Posterior cingulate gyrus (tissue), 11 donors: ENCODE results near the gene PBX1.

Experiments used
- DNase-seq, 10 donors: peaks; one replicate each; pipeline versions ENCODE4 v3.0.0 to v3.0.0-alpha.2; 2020 to 2021; ENCODE audit warnings: mixed read lengths in 3 of 10
- intact Hi-C: fragments of 100-400 bp; cut with DNase I; formaldehyde crosslinking; loops from one replicate; pipeline ENCODE4 v1.15.1; 2023

PBX1 gene

GRCh38 chr1:164769486-164770130, 210.6 kb downstream of the PBX1 start:
- intact Hi-C loops = no loop called here
- no peak for DNase-seq

GRCh38 chr1:164770131-164770529, 211.1 kb downstream of the PBX1 start:
- DNase-seq = no peak

GRCh38 chr1:164771041-164771618, 212.1 kb downstream of the PBX1 start:
- DNase-seq = no peak
- intact Hi-C loops = no loop called here

More at GRCh38 chr1:164770131-164770529, 211.1 kb downstream of the PBX1 start:
- intact Hi-C loops = no loop called here

- no peak for DNase-seq
- intact Hi-C loops = no loop called here
These were observed 212.8 kb downstream of the PBX1 start for GRCh38 chr1:164771619-164772361.

- no peak for DNase-seq
- intact Hi-C loops = no loop called here
These were observed 213.7 kb downstream of the PBX1 start for GRCh38 chr1:164772635-164773034.

GRCh38 chr1:164773102-164773501, 214.1 kb downstream of the PBX1 start:
- intact Hi-C loops = no loop called here
- DNase-seq = no peak

GRCh38 chr1:164774413-164774812, 215.4 kb downstream of the PBX1 start:
- intact Hi-C loops = no loop called here
- no peak for DNase-seq

GRCh38 chr1:164774819-164775654, 216.1 kb downstream of the PBX1 start:
- no peak for DNase-seq
- intact Hi-C loops = no loop called here

GRCh38 chr1:164777518-164777917, 218.5 kb downstream of the PBX1 start:
- DNase-seq = no peak
- intact Hi-C loops = no loop called here

- intact Hi-C loops = no loop called here
- no peak for DNase-seq
These were observed 220.4 kb downstream of the PBX1 start for GRCh38 chr1:164779376-164779775.

GRCh38 chr1:164780111-164780812, 221.3 kb downstream of the PBX1 start:
- intact Hi-C loops = loop anchor here (10.0 kb wide), 1 partner anchor 295 kb away; no protein-coding TSS in a partner anchor
- DNase-seq = peak in 1 of 10 donors; percentile 59

GRCh38 chr1:164780863-164781262, 221.9 kb downstream of the PBX1 start:
- DNase-seq = peak in 1 of 10 donors; percentile 48
- intact Hi-C loops = loop anchor here (10.0 kb wide), 1 partner anchor 294 kb away; no protein-coding TSS in a partner anchor

- intact Hi-C loops = loop anchor here (10.0 kb wide), 1 partner anchor 293 kb away; no protein-coding TSS in a partner anchor
- DNase-seq = no peak
These were observed 223.0 kb downstream of the PBX1 start for GRCh38 chr1:164781972-164782371.

- intact Hi-C loops = loop anchor here (10.0 kb wide), 1 partner anchor 291 kb away; no protein-coding TSS in a partner anchor
- peak in 2 of 10 donors; percentile 29 to 70 for DNase-seq
These were observed 225.0 kb downstream of the PBX1 start for GRCh38 chr1:164783778-164784555.

- no peak for DNase-seq
- intact Hi-C loops = loop anchor here (5.0 to 10.0 kb wide), 2 partner anchors 228 to 290 kb away; partner anchors contain the start of gene PBX1
These were observed 226.0 kb downstream of the PBX1 start for GRCh38 chr1:164784960-164785359.

GRCh38 chr1:164785841-164786534, 227.0 kb downstream of the PBX1 start:
- intact Hi-C loops = loop anchor here (5.0 to 10.0 kb wide), 2 partner anchors 229 to 289 kb away; partner anchors contain the start of gene PBX1
- DNase-seq = no peak

GRCh38 chr1:164786980-164787833, 228.2 kb downstream of the PBX1 start:
- intact Hi-C loops = loop anchor here (5.0 to 10.0 kb wide), 2 partner anchors 230 to 288 kb away; partner anchors contain the start of gene PBX1
- DNase-seq = peak; percentile 77 to 98 (median 88)
